CD4-positive, alpha-beta memory T cell (primary cell): ENCODE data around the gene TNFSF10. TPM values are rescaled to one million over a fixed set of nuclear protein-coding genes. Genes with fewer than 3 reads are reported as not detected.
"Not testable (repeated sequence)": the region's sequence is repeated elsewhere in the genome, so short reads cannot be mapped to it uniquely, and the experiment has no call there.

Experiments
- CTCF ChIA-PET: fragments of 350-600 bp; sonication (Branson Sonifier 250); formaldehyde crosslinking; loops from one replicate; lab custom pipeline; 2021; ENCODE audit warnings: inconsistent platforms; ENCODE audit not compliant: partially characterized antibody; lab: Charles Lee
- POLR2A ChIA-PET: fragments of 350-600 bp; sonication (Branson Sonifier 250); formaldehyde crosslinking; loops from one replicate; lab custom pipeline; 2021; ENCODE audit not compliant: partially characterized antibody; lab: Charles Lee
- DNase-seq, 5 donors: peaks; one replicate each; pipeline versions ENCODE4 v3.0.0 to v3.0.0-alpha.2; 2020 to 2022; ENCODE audit warnings: mixed read lengths in 1 of 5
- H3K27ac ChIP-seq: one replicate; pipeline ENCODE4 v1.7.0; 2013; ENCODE audit warnings: low read depth, low read length
- H3K27me3 ChIP-seq: 2 replicates; pipeline ENCODE4 v1.7.0; 2013; ENCODE audit warnings: mild to moderate bottlenecking, low read length, moderate library complexity; ENCODE audit not compliant: insufficient read depth
- H3K36me3 ChIP-seq: 2 replicates; pipeline ENCODE4 v1.7.0; 2013; ENCODE audit warnings: mild to moderate bottlenecking, low read length, moderate library complexity; ENCODE audit not compliant: insufficient read depth
- H3K4me1 ChIP-seq: 2 replicates; pipeline ENCODE4 v1.7.0; 2013; ENCODE audit warnings: mild to moderate bottlenecking, low read length, moderate library complexity; ENCODE audit not compliant: insufficient read depth
- H3K4me3 ChIP-seq, 2 donors: one replicate each; pipeline ENCODE4 v1.7.0; 2013; ENCODE audit warnings: low read length in 2 of 2, mild to moderate bottlenecking in 1 of 2
- H3K9me3 ChIP-seq, 2 donors: one replicate each; pipeline ENCODE4 v1.7.0; 2013; ENCODE audit warnings: low read length in 2 of 2, control low read depth in 1 of 2; ENCODE audit not compliant: control insufficient read depth in 1 of 2
- H3K27ac Mint-ChIP-seq, 7 donors: one replicate each; pipeline ENCODE4 v1.8.0; 2020 to 2021; ENCODE audit warnings: mixed read lengths in 7 of 7, mild to moderate bottlenecking in 6 of 7, inconsistent platforms in 3 of 7, moderate library complexity in 3 of 7
- H3K27me3 Mint-ChIP-seq, 2 donors: one replicate each; pipeline ENCODE4 v1.8.0; 2020 to 2021; ENCODE audit warnings: mixed read lengths in 2 of 2
- H3K36me3 Mint-ChIP-seq, 2 donors: one replicate each; pipeline ENCODE4 v1.8.0; 2020 to 2021; ENCODE audit warnings: mixed read lengths in 2 of 2, inconsistent platforms in 1 of 2, mild to moderate bottlenecking in 1 of 2
- H3K4me1 Mint-ChIP-seq, 4 donors: one replicate each; pipeline ENCODE4 v1.8.0; 2020 to 2021; ENCODE audit warnings: mixed read lengths in 4 of 4, mild to moderate bottlenecking in 1 of 4
- H3K4me3 Mint-ChIP-seq, 8 donors: one replicate each; pipeline ENCODE4 v1.8.0; 2020 to 2021; ENCODE audit warnings: mixed read lengths in 8 of 8, mild to moderate bottlenecking in 7 of 8, moderate library complexity in 6 of 8, inconsistent platforms in 3 of 8
- H3K9me3 Mint-ChIP-seq, 8 donors: one replicate each; pipeline ENCODE4 v1.8.0; 2020 to 2021; ENCODE audit warnings: mixed read lengths in 8 of 8, mild to moderate bottlenecking in 5 of 8, inconsistent platforms in 3 of 8, moderate library complexity in 1 of 8
- intact Hi-C: fragments of 100-400 bp; cut with micrococcal nuclease; formaldehyde crosslinking; loops from one replicate; pipeline ENCODE4 v1.15.1; 2023
- polyA plus RNA-seq, 2 donors: library from polyadenylated mRNA; unstranded; fragments of 300-500 nt; fragmentation: Illumina TruSeq; gene quantifications; one replicate each; pipeline ENCODE4 v1.2.3, GENCODE V29; 2021
- total RNA-seq, 2 experiments: library from RNA; stranded (reverse); gene quantifications; one replicate each; pipeline ENCODE4 v1.2.3, GENCODE V29; 2021

TNFSF10 gene
- total and polyA plus RNA-seq, 4 experiments from 2014 or later, result 63.4 to 107 (median 77.5) TPM

- Mint-ChIP-seq H3K27ac (peak overlapping the region in 3 of 7 donors; percentile 2 to 71 (median 63)), H3K4me3 (peak overlapping the region in 2 of 8 donors; percentile 42 to 66)
- ChIA-PET POLR2A (interaction anchor here (1.1 to 1.2 kb wide), 2 partner anchors 33 to 106 kb away, joined by 5 to 7 read pairs; partner anchors contain the start of gene TNFSF10), CTCF (interaction anchor here (0.8 to 1.2 kb wide), 12 partner anchors 13 to 178 kb away, joined by 3 to 53 read pairs (median 4); no protein-coding TSS in a partner anchor)
- intact Hi-C loops, result loop anchor here (1.0 to 2.0 kb wide), 6 partner anchors 29 to 177 kb away; partner anchors contain the start of gene TNFSF10
- H3K9me3 ChIP-seq, H3K4me1 ChIP-seq, H3K27ac ChIP-seq, H3K27me3 Mint-ChIP-seq, H3K27me3 ChIP-seq, H3K9me3 Mint-ChIP-seq, H3K36me3 Mint-ChIP-seq, H3K36me3 ChIP-seq, H3K4me3 ChIP-seq, H3K4me1 Mint-ChIP-seq: not testable (repeated sequence)
- peak; percentile 65 to 74 (median 71) for DNase-seq
These were observed 33.0 kb downstream of the TNFSF10 start for GRCh38 chr3:172490198-172490669.

GRCh38 chr3:172478116-172478515 lies 45.1 kb downstream of the TNFSF10 start:
- no peak for DNase-seq
- no peak overlapping the region for H3K4me3 ChIP-seq
- no peaks in the 10 kb centered on the region for H3K9me3 ChIP-seq
- intact Hi-C loops, result loop anchor here (5.0 kb wide), 1 partner anchor 831 kb away; no protein-coding TSS in a partner anchor
- no peaks in the 10 kb centered on the region for H3K27me3 ChIP-seq
- POLR2A ChIA-PET, result interaction anchor here (0.6 to 1.8 kb wide), 3 partner anchors 17 to 147 kb away, joined by 3 to 7 read pairs (median 5); partner anchors contain the start of gene TNFSF10
- CTCF ChIA-PET, result interaction anchor here (0.9 to 3.6 kb wide), 9 partner anchors 11 to 195 kb away, joined by 3 to 48 read pairs (median 5); no protein-coding TSS in a partner anchor
- peaks cover 19% of the 10 kb centered on the region for H3K4me1 ChIP-seq
- H3K36me3 ChIP-seq, result no peaks in the 10 kb centered on the region
- no peaks in the 10 kb centered on the region for H3K9me3 Mint-ChIP-seq
- H3K36me3 Mint-ChIP-seq, result peaks cover 0 to 5% of the 10 kb centered on the region in 2 donors
- no peak overlapping the region for H3K27ac ChIP-seq
- peaks cover 14 to 22% (median 16%) of the 10 kb centered on the region in 4 donors for H3K4me1 Mint-ChIP-seq
- peaks cover 1 to 2% of the 10 kb centered on the region in 2 donors for H3K27me3 Mint-ChIP-seq
- peak overlapping the region in 2 of 8 donors; percentile 0 to 93 for H3K4me3 Mint-ChIP-seq
- peak overlapping the region in 3 of 7 donors; percentile 88 to 96 (median 94) for H3K27ac Mint-ChIP-seq

- Mint-ChIP-seq H3K27ac (peak overlapping the region in 6 of 7 donors; percentile 32 to 94 (median 86)), H3K4me1 (peaks cover 14 to 22% (median 16%) of the 10 kb centered on the region in 4 donors), H3K4me3 (peak overlapping the region; percentile 67 to 96 (median 90)), H3K9me3 (peaks cover 0 to 6% (median 0%) of the 10 kb centered on the region in 8 donors), H3K36me3 (peaks cover 0 to 5% of the 10 kb centered on the region in 2 donors), H3K27me3 (peaks cover 0 to 2% of the 10 kb centered on the region in 2 donors)
- H3K27me3 ChIP-seq, result no peaks in the 10 kb centered on the region
- peak overlapping the region; percentile 54 for H3K27ac ChIP-seq
- intact Hi-C loops, result loop anchor here (2.0 to 5.0 kb wide), 2 partner anchors 144 to 829 kb away; no protein-coding TSS in a partner anchor
- peak overlapping the region in 1 of 2 donors; percentile 54 for H3K4me3 ChIP-seq
- H3K36me3 ChIP-seq, result no peaks in the 10 kb centered on the region
- peaks cover 19% of the 10 kb centered on the region for H3K4me1 ChIP-seq
- no peaks in the 10 kb centered on the region for H3K9me3 ChIP-seq
- ChIA-PET POLR2A (interaction anchor here (1.4 to 1.6 kb wide), 3 partner anchors 11 to 119 kb away, joined by 4 to 6 read pairs (median 5); no protein-coding TSS in a partner anchor), CTCF (interaction anchor here (0.9 to 3.6 kb wide), 12 partner anchors 10 to 434 kb away, joined by 3 to 48 read pairs (median 5); partner anchors contain the start of gene TNFSF10)
- no peak for DNase-seq
These were observed 46.9 kb downstream of the TNFSF10 start for GRCh38 chr3:172476347-172476746.

GRCh38 chr3:172475703-172476102 lies 47.5 kb downstream of the TNFSF10 start:
- peak overlapping the region in 1 of 8 donors; percentile 10 for H3K4me3 Mint-ChIP-seq
- H3K4me3 ChIP-seq, result no peak overlapping the region
- intact Hi-C loops, result loop anchor here (2.0 to 5.0 kb wide), 2 partner anchors 143 to 828 kb away; no protein-coding TSS in a partner anchor
- H3K27ac ChIP-seq, result no peak overlapping the region
- H3K27me3 Mint-ChIP-seq, result peaks cover under 1 to 5% of the 10 kb centered on the region in 2 donors
- H3K9me3 ChIP-seq, result no peaks in the 10 kb centered on the region
- H3K36me3 Mint-ChIP-seq, result peaks cover 0 to 5% of the 10 kb centered on the region in 2 donors
- peak overlapping the region in 1 of 7 donors; percentile 9 for H3K27ac Mint-ChIP-seq
- no peaks in the 10 kb centered on the region for H3K36me3 ChIP-seq
- DNase-seq, result no peak
- H3K4me1 ChIP-seq, result peaks cover 19% of the 10 kb centered on the region
- POLR2A ChIA-PET, result no interaction called here
- CTCF ChIA-PET, result interaction anchor here (3.1 to 3.6 kb wide), 2 partner anchors 15 to 120 kb away, joined by 30 to 48 read pairs; no protein-coding TSS in a partner anchor
- peaks cover 0 to 6% (median under 1%) of the 10 kb centered on the region in 8 donors for H3K9me3 Mint-ChIP-seq
- no peaks in the 10 kb centered on the region for H3K27me3 ChIP-seq
- peaks cover 14 to 22% (median 16%) of the 10 kb centered on the region in 4 donors for H3K4me1 Mint-ChIP-seq

- no peaks in the 10 kb centered on the region for H3K36me3 ChIP-seq
- H3K27me3 Mint-ChIP-seq, result peaks cover 11 to 15% of the 10 kb centered on the region in 2 donors
- ChIA-PET POLR2A (no interaction called here), CTCF (interaction anchor here (0.9 kb wide), 1 partner anchor 10 kb away, joined by 3 read pairs; no protein-coding TSS in a partner anchor)
- H3K36me3 Mint-ChIP-seq, result peaks cover 0 to under 1% of the 10 kb centered on the region in 2 donors
- no peak overlapping the region for H3K4me3 ChIP-seq
- no peaks in the 10 kb centered on the region for H3K27me3 ChIP-seq
- no peak overlapping the region for H3K27ac Mint-ChIP-seq
- peaks cover 0 to 6% (median 1%) of the 10 kb centered on the region in 8 donors for H3K9me3 Mint-ChIP-seq
- no peak for DNase-seq
- H3K9me3 ChIP-seq, result no peaks in the 10 kb centered on the region
- no peak overlapping the region for H3K27ac ChIP-seq
- intact Hi-C loops, result no loop called here
- peaks cover 5% of the 10 kb centered on the region for H3K4me1 ChIP-seq
- H3K4me3 Mint-ChIP-seq, result no peak overlapping the region
- peaks cover 3 to 8% (median 4%) of the 10 kb centered on the region in 4 donors for H3K4me1 Mint-ChIP-seq
These were observed 51.3 kb downstream of the TNFSF10 start for GRCh38 chr3:172471903-172472302.

- Mint-ChIP-seq H3K4me1 (no peaks in the 10 kb centered on the region), H3K4me3 (no peak overlapping the region), H3K36me3 (no peaks in the 10 kb centered on the region), H3K27me3 (peaks cover 11 to 15% of the 10 kb centered on the region in 2 donors), H3K9me3 (peaks cover 0 to 6% (median 1%) of the 10 kb centered on the region in 8 donors), H3K27ac (no peak overlapping the region)
- H3K27me3 ChIP-seq, result no peaks in the 10 kb centered on the region
- H3K36me3 ChIP-seq, result no peaks in the 10 kb centered on the region
- POLR2A ChIA-PET, result no interaction called here
- no peak overlapping the region for H3K4me3 ChIP-seq
- intact Hi-C loops, result no loop called here
- no peak overlapping the region for H3K27ac ChIP-seq
- CTCF ChIA-PET, result interaction anchor here (1.1 to 2.0 kb wide), 2 partner anchors 9 to 12 kb away, joined by 3 to 8 read pairs; no protein-coding TSS in a partner anchor
- DNase-seq, result no peak
- H3K4me1 ChIP-seq, result no peaks in the 10 kb centered on the region
- no peaks in the 10 kb centered on the region for H3K9me3 ChIP-seq
These were observed 52.6 kb downstream of the TNFSF10 start for GRCh38 chr3:172470588-172470987.
